IPS-20b (cell line): ENCODE data around the gene FAAP24.
"Not testable (repeated sequence)": the region's sequence is repeated elsewhere in the genome, so short reads cannot be mapped to it uniquely, and the experiment has no call there.

Source experiments
- H3K27ac ChIP-seq: one replicate; pipeline ENCODE4 v1.5.1; 2013; ENCODE audit warnings: low read length
- H3K27me3 ChIP-seq: 2 replicates; pipeline ENCODE4 v1.6.1; 2013; ENCODE audit warnings: mild to moderate bottlenecking, low read length, inconsistent platforms; ENCODE audit not compliant: insufficient read depth
- H3K36me3 ChIP-seq: 2 replicates; pipeline ENCODE4 v1.6.1; 2013; ENCODE audit warnings: low read depth, mild to moderate bottlenecking, inconsistent platforms, low read length, moderate library complexity; ENCODE audit not compliant: insufficient read depth
- H3K4me1 ChIP-seq: 2 replicates; pipeline ENCODE4 v1.6.1; 2013; ENCODE audit warnings: mild to moderate bottlenecking, control low read depth, inconsistent platforms, low read length, moderate library complexity; ENCODE audit not compliant: insufficient read depth
- H3K4me3 ChIP-seq: 2 replicates; pipeline ENCODE4 v1.5.1; 2013; ENCODE audit warnings: mild to moderate bottlenecking, low read length, inconsistent platforms
- H3K9ac ChIP-seq: 2 replicates; pipeline ENCODE4 v1.6.1; 2013; ENCODE audit warnings: low read depth, mild to moderate bottlenecking, inconsistent platforms, low read length, moderate library complexity
- H3K9me3 ChIP-seq: 2 replicates; pipeline ENCODE4 v1.6.1; 2013; ENCODE audit warnings: mild to moderate bottlenecking, low read depth, low read length, inconsistent platforms; ENCODE audit not compliant: insufficient read depth

Gene FAAP24

DNA sequence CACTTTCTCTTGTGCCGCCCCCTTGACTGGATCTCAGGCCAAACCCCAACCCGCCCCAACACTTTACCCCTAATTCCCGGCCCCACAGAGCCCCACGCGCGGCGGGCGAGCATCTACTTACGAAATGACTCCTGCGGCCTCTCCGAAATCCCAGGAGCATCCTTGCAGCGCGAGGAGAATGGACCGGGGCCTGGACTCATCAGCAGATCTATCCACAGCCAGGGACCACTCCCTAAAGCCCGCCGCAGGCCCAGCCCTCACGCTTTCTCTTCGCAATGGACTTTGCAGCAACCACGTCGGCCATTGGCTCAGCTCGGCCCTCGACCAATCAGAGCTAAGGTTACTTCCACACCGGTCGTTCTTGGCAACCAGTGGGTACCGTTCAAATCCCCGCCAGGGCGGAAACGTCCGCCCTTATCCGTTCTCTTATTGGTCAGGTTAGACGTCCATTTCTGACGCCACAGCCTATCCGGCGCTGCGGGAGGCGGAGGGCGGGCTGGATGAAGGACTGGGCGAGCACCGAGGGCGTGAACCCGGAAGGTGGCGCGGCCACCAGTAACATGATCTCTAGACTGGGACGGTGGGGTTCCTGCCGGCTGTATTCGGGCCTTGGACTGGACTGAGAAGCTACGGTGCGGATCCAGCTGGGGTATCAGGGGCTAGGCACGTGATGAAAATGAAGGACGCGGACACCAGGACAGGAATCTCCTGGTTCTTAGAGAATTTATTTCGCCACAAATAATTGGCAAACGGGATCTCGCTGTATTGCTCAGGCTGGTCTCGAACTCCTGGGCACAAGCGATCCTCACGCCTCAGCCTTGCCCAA is at the start of gene FAAP24, which contains the start of gene CEP89:
FAAP24 (plus strand) TSS at position 528 of the 826 bp plus-strand sequence. CDS start 955 bp downstream, outside the sequence.
CEP89 (minus strand) TSS at position 244 of the 826 bp plus-strand sequence; CDS start at position 160, 84 bp downstream.
- Histone ChIP-seq H3K36me3 (peaks cover 17% of the 10 kb centered on the region), H3K4me3 (peak within 1 kb of the TSS; percentile 86), H3K27me3 (no peaks in the 10 kb centered on the region), H3K4me1 (no peaks in the 10 kb centered on the region), H3K9ac (peak within 1 kb of the TSS; percentile 84; the same call in 1 of the 2 replicates), H3K27ac (no peak within 1 kb of the TSS), H3K9me3 (no peaks in the 10 kb centered on the region)

DNA sequence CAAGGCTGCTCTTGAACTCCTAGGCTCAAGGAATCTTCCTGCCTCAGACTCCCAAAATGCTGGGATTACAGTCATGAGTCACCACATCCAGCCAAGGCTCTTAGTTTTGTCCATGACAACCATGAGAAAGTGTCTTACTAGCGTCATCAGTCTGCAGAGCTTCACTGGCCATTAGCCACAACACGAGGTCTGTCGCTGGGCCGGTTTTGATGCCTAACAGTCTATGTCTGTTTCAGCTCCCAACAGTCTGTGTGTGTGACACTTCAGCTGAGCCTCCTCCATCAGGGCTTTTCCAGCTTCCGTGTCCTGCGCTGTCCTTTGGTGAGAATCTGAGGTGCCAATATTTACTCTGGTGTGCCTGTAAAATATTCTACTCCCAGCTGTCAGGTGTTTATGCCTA is 47.8 kb upstream of the FAAP24 start:
- Histone ChIP-seq H3K4me3 (no peak overlapping the region), H3K36me3 (peaks cover 5% of the 10 kb centered on the region; the same call in 1 of the 2 replicates), H3K27me3 (no peaks in the 10 kb centered on the region), H3K9ac (no peak overlapping the region), H3K27ac (no peak overlapping the region), H3K4me1 (no peaks in the 10 kb centered on the region), H3K9me3 (peaks cover 4% of the 10 kb centered on the region; the same call in 1 of the 2 replicates)

GRCh38 chr19:32928806-32929205 is 43.2 kb upstream of the FAAP24 start:
- Histone ChIP-seq H3K9me3 (peaks cover 4% of the 10 kb centered on the region; the same call in 1 of the 2 replicates), H3K36me3 (peaks cover 10% of the 10 kb centered on the region), H3K4me3 (no peak overlapping the region), H3K27ac (no peak overlapping the region), H3K9ac (no peak overlapping the region), H3K4me1 (no peaks in the 10 kb centered on the region), H3K27me3 (no peaks in the 10 kb centered on the region)

DNA sequence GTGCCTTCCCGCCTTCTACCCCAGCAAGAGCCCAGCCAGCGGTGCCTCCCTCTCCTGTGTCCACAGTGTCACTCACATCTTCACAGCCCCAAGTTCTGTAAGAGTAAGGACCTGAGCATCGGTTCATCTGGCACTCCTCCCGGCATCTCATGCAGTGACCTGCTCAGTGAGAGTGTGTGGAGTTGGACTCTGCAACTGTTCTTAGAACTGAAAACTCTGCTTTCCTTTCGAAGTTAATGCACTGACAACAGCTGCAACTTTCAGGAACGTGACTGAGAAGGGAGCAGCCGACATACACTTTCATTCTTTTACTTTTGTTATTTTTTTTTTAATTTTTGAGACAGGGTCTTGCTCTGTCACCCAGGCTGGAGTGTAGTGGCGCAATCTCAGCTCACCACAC is 41.5 kb upstream of the FAAP24 start:
- peaks cover 10% of the 10 kb centered on the region for H3K36me3 ChIP-seq
- peaks cover 4% of the 10 kb centered on the region; the same call in 1 of the 2 replicates for H3K9me3 ChIP-seq
- no peaks in the 10 kb centered on the region for H3K4me1 ChIP-seq
- no peak overlapping the region for H3K27ac ChIP-seq
- no peaks in the 10 kb centered on the region for H3K27me3 ChIP-seq
- no peak overlapping the region for H3K4me3 ChIP-seq
- H3K9ac ChIP-seq, result no peak overlapping the region

DNA sequence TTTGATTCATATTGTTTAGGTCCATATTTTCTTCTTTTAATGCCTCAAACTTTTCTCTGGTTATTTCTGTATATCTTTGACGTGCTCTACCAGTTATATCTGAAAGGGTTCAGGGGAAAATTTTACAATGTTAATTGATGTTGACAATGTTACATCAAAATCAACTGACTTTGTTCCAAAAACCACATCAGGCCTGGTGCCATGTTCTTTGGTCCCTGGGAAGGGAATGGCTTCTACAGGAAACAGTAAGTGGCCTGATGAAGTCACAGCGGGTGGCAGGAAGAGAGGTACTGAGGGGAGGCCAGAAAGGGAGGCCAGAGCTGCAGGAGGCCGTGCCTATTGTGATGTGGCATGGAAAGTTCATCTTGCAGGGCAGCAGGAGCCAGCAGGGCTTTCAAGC is 38.5 kb upstream of the FAAP24 start:
- Histone ChIP-seq H3K4me1 (no peaks in the 10 kb centered on the region), H3K27ac (no peak overlapping the region), H3K9ac (no peak overlapping the region), H3K27me3 (no peaks in the 10 kb centered on the region), H3K9me3 (no peaks in the 10 kb centered on the region), H3K36me3 (peaks cover 21% of the 10 kb centered on the region), H3K4me3 (no peak overlapping the region)

GRCh38 chr19:32935629-32936028 is 36.4 kb upstream of the FAAP24 start:
- H3K36me3 ChIP-seq, result peaks cover 16% of the 10 kb centered on the region
- H3K27ac ChIP-seq, result no peak overlapping the region
- no peaks in the 10 kb centered on the region for H3K27me3 ChIP-seq
- no peak overlapping the region for H3K4me3 ChIP-seq
- H3K9me3 ChIP-seq, result no peaks in the 10 kb centered on the region
- no peaks in the 10 kb centered on the region for H3K4me1 ChIP-seq
- H3K9ac ChIP-seq, result no peak overlapping the region

DNA sequence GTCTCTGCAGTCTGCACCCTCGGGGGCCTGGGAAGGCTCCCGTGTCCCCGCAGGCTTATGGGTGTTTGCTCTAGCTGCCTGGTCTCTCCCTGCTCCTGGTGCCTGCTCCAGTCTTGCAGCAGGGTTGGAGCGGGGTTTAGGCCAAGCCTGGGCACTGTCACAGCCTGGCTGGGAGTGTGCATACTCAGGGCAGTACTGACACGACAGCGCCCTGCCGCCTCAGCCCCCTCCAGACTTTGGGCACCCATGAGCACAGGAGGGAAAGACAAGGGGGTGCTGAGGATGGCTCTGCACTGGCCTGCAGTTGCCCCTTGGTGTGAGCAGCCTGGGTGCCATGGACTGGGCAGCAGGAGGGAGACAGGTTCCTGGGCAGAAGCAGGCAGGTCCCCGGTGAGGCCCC is 36.0 kb upstream of the FAAP24 start:
- Histone ChIP-seq H3K27ac (no peak overlapping the region), H3K9me3 (no peaks in the 10 kb centered on the region), H3K4me3 (no peak overlapping the region), H3K9ac (no peak overlapping the region), H3K4me1 (no peaks in the 10 kb centered on the region), H3K36me3 (peaks cover 14% of the 10 kb centered on the region), H3K27me3 (no peaks in the 10 kb centered on the region)

- H3K36me3 ChIP-seq, result peaks cover 21% of the 10 kb centered on the region
Measured at GRCh38 chr19:32941273-32941672, 30.8 kb upstream of the FAAP24 start.

DNA sequence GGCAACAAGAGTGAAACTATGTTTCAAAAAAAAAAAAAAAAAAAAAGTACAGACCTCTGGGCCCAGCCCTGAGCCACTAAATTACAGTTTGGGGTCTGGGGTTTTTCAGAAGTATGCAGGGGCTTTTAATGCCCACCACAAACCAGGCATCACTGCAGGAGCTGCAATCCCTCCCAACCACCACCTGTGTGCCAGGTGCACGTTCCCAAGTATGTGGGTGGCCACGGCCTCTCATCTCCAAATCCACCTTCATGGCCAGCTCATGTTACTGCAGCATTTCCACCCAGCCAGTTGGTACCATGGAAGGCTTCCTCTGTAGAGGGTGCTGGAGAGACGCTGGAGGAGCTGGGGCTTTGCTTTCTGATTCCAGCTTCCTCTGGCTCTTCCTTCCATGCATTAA is 26.8 kb upstream of the FAAP24 start:
- Histone ChIP-seq H3K9me3 (no peaks in the 10 kb centered on the region), H3K4me1 (no peaks in the 10 kb centered on the region), H3K36me3 (peaks cover 30% of the 10 kb centered on the region; the same call in 1 of the 2 replicates), H3K9ac (no peak overlapping the region), H3K4me3 (no peak overlapping the region), H3K27ac (no peak overlapping the region), H3K27me3 (no peaks in the 10 kb centered on the region)

More at GRCh38 chr19:32941273-32941672, 30.8 kb upstream of the FAAP24 start:
- not testable (repeated sequence) for H3K9ac ChIP-seq, H3K27me3 ChIP-seq, H3K27ac ChIP-seq, H3K4me3 ChIP-seq, H3K4me1 ChIP-seq, H3K9me3 ChIP-seq

GRCh38 chr19:32966750-32967149 is 5.3 kb upstream of the FAAP24 start:
- Histone ChIP-seq H3K9ac (no peak overlapping the region), H3K27me3 (no peaks in the 10 kb centered on the region), H3K9me3 (no peaks in the 10 kb centered on the region), H3K4me1 (no peaks in the 10 kb centered on the region), H3K4me3 (no peak overlapping the region), H3K36me3 (peaks cover 38% of the 10 kb centered on the region), H3K27ac (no peak overlapping the region)

DNA sequence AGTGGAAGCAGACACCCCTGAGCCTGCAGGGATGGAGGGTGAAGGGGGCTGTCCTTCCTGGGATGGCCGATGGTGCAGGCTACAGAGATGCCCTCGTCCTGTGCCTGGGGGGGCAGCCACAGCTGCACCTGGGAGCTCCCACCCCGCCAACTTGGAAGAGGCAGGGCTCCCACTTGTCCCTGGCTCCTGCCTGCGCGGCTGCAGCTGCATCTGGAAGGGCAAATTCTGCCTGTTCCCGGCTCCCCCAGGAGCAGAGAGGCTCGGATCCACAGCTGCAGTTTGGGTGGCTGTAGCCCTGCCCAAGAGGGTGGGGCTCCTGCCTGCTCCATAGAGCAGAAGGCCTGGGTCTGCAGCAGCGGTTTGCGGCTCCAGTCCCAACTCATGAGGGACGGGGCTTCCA is 2.5 kb upstream of the FAAP24 start:
- Histone ChIP-seq H3K27me3 (no peaks in the 10 kb centered on the region), H3K27ac (no peak overlapping the region), H3K9ac (no peak overlapping the region), H3K4me1 (no peaks in the 10 kb centered on the region), H3K9me3 (no peaks in the 10 kb centered on the region), H3K36me3 (peaks cover 15% of the 10 kb centered on the region), H3K4me3 (no peak overlapping the region)

- H3K36me3 ChIP-seq, result peaks cover 16% of the 10 kb centered on the region; the same call in 1 of the 2 replicates
- H3K9me3 ChIP-seq, result no peaks in the 10 kb centered on the region
- H3K27me3 ChIP-seq, result no peaks in the 10 kb centered on the region
- peak overlapping the region; percentile 86 for H3K4me3 ChIP-seq
- H3K9ac ChIP-seq, result peak overlapping the region; percentile 70; the same call in 1 of the 2 replicates
- no peaks in the 10 kb centered on the region for H3K4me1 ChIP-seq
- no peak overlapping the region for H3K27ac ChIP-seq
Measured at GRCh38 chr19:32971012-32971595, 938 bp upstream of the FAAP24 start.
